GM23338 (cell line): ENCODE results near the gene CRACDL. TPM values are rescaled to one million over a fixed set of nuclear protein-coding genes. Genes with fewer than 3 reads are reported as not detected.

Experiments used
- ATAC-seq: fragments of 200-7000 bp; cut with Tn5 transposase; 3 replicates; pipeline ENCODE4 v1.9.1; 2020
- DNase-seq: peaks from one replicate; pipeline ENCODE4 v3.0.0-alpha.2; 2015; ENCODE audit warnings: low spot score
- H2AFZ ChIP-seq: fragments of 200-600 bp; sonication (generic); 2 replicates; pipeline ENCODE4 v1.8.0; 2016; ENCODE audit warnings: antibody characterized with exemption, mild to moderate bottlenecking, moderate library complexity
- H3F3A ChIP-seq: fragments of 200-600 bp; sonication (generic); replicated peaks from 2 replicates; pipeline ENCODE4 v1.8.0; 2017; ENCODE audit warnings: antibody characterized with exemption, mixed run types, low read depth
- H3K27ac ChIP-seq: fragments of 200-600 bp; sonication (generic); 2 replicates; pipeline ENCODE4 v1.6.1; 2016; ENCODE audit warnings: low read depth
- H3K27me3 ChIP-seq: fragments of 200-600 bp; sonication (generic); 2 replicates; pipeline ENCODE4 v1.8.0; 2016; ENCODE audit warnings: mild to moderate bottlenecking, mixed run types, moderate library complexity; ENCODE audit not compliant: insufficient read depth
- H3K36me3 ChIP-seq: fragments of 200-600 bp; sonication (generic); 2 replicates; pipeline ENCODE4 v1.8.0; 2016; ENCODE audit warnings: mild to moderate bottlenecking; ENCODE audit not compliant: insufficient read depth
- H3K4me1 ChIP-seq: fragments of 200-600 bp; sonication (generic); 2 replicates; pipeline ENCODE4 v1.8.0; 2016; ENCODE audit warnings: mild to moderate bottlenecking, moderate library complexity; ENCODE audit not compliant: insufficient read depth
- H3K4me2 ChIP-seq: fragments of 200-600 bp; sonication (generic); 2 replicates; pipeline ENCODE4 v1.7.1; 2017; ENCODE audit warnings: mixed run types
- H3K4me3 ChIP-seq: fragments of 200-600 bp; sonication (generic); 2 replicates; pipeline ENCODE4 v1.6.1; 2016; ENCODE audit warnings: mixed run types
- H3K79me2 ChIP-seq: fragments of 200-600 bp; sonication (generic); replicated peaks from 2 replicates; pipeline ENCODE4 v1.8.0; 2017; ENCODE audit warnings: mild to moderate bottlenecking; ENCODE audit not compliant: insufficient read depth
- H3K9me2 ChIP-seq: fragments of 200-600 bp; sonication (generic); 2 replicates; pipeline ENCODE4 v1.8.0; 2017; ENCODE audit not compliant: insufficient read depth
- H4K20me1 ChIP-seq: fragments of 200-600 bp; sonication (generic); replicated peaks from 2 replicates; pipeline ENCODE4 v1.8.0; 2017; ENCODE audit warnings: mild to moderate bottlenecking; ENCODE audit not compliant: insufficient read depth
- H3K27ac Mint-ChIP-seq: 2 replicates; pipeline ENCODE4 v1.8.0; 2020; ENCODE audit warnings: inconsistent platforms, mild to moderate bottlenecking, moderate library complexity, mixed read lengths
- H3K27me3 Mint-ChIP-seq: 3 replicates; pipeline ENCODE4 v1.8.0; 2022; ENCODE audit warnings: low read depth, mild to moderate bottlenecking, moderate library complexity, mixed read lengths, inconsistent platforms; ENCODE audit not compliant: insufficient read depth, poor library complexity
- H3K36me3 Mint-ChIP-seq: 3 replicates; pipeline ENCODE4 v1.8.0; 2021; ENCODE audit warnings: low read depth, mild to moderate bottlenecking, inconsistent platforms, moderate library complexity, mixed read lengths
- H3K4me1 Mint-ChIP-seq: 3 replicates; pipeline ENCODE4 v1.8.0; 2020; ENCODE audit warnings: mild to moderate bottlenecking, inconsistent platforms, mixed read lengths
- H3K4me3 Mint-ChIP-seq: 3 replicates; pipeline ENCODE4 v1.8.0; 2021; ENCODE audit warnings: moderate library complexity, mild to moderate bottlenecking, inconsistent platforms, mixed read lengths
- H3K9me3 Mint-ChIP-seq: 3 replicates; pipeline ENCODE4 v1.8.0; 2020; ENCODE audit warnings: moderate library complexity, mild to moderate bottlenecking, inconsistent platforms, mixed read lengths
- CREB1 ChIP-seq: fragments of 250-450 bp; sonication (Bioruptor Pico); IDR thresholded peaks from 2 replicates; pipeline ENCODE4 v1.5.0; 2020; ENCODE audit warnings: low read depth, mild to moderate bottlenecking, moderate library complexity
- ETS1 ChIP-seq: IDR thresholded peaks from 2 replicates; pipeline ENCODE4 v1.6.1; 2016; ENCODE audit warnings: antibody characterized with exemption
- EZH2 ChIP-seq: fragments of 200-600 bp; sonication (generic); IDR thresholded peaks from one replicate; pipeline ENCODE4 v1.8.0; 2017; ENCODE audit warnings: antibody characterized with exemption, mild to moderate bottlenecking, low read depth; ENCODE audit not compliant: unreplicated experiment
- EZH2phosphoT487 ChIP-seq: fragments of 200-600 bp; sonication (generic); IDR thresholded peaks from one replicate; pipeline ENCODE4 v1.8.1; 2018; ENCODE audit warnings: antibody characterized with exemption; ENCODE audit not compliant: unreplicated experiment
- JUNB ChIP-seq: IDR thresholded peaks from one replicate; pipeline ENCODE4 v1.6.1; 2016; ENCODE audit warnings: antibody characterized with exemption; ENCODE audit not compliant: unreplicated experiment
- NANOG ChIP-seq: IDR thresholded peaks from 2 replicates; pipeline ENCODE4 v1.6.1; 2016; ENCODE audit warnings: antibody characterized with exemption, borderline replicate concordance
- POLR2AphosphoS5 ChIP-seq: IDR thresholded peaks from 2 replicates; pipeline ENCODE4 v1.6.1; 2016; ENCODE audit warnings: antibody characterized with exemption, low read depth
- STAT1 ChIP-seq: IDR thresholded peaks from one replicate; pipeline ENCODE4 v1.6.1; 2016; ENCODE audit warnings: antibody characterized with exemption; ENCODE audit not compliant: unreplicated experiment
- ZNF114 ChIP-seq: fragments of 250-450 bp; sonication (Bioruptor Pico); IDR thresholded peaks from 2 replicates; pipeline ENCODE4 v1.5.0; 2020; ENCODE audit warnings: mild to moderate bottlenecking, moderate library complexity
- ZNF331 ChIP-seq: fragments of 250-450 bp; sonication (Bioruptor Pico); IDR thresholded peaks from 2 replicates; pipeline ENCODE4 v1.5.0; 2020; ENCODE audit warnings: low read depth, mild to moderate bottlenecking, moderate library complexity
- ZNF462 ChIP-seq: fragments of 250-450 bp; sonication (Bioruptor Pico); IDR thresholded peaks from 2 replicates; pipeline ENCODE4 v1.5.0; 2020; ENCODE audit warnings: mild to moderate bottlenecking, moderate library complexity
- polyA plus RNA-seq: library from polyadenylated mRNA; unstranded; fragments of >200 nt; fragmentation: Nextera tagmentation; extraction: Ambion mirVana; gene quantifications from 2 replicates; pipeline ENCODE4 v1.2.1, GENCODE V29; 2016
- total RNA-seq: library from RNA; depleted of rRNA; stranded (reverse); fragments of >200 nt; shearing (Covaris generic); gene quantifications from 2 replicates; pipeline ENCODE4 v1.2.3, GENCODE V29; 2014
- TF ChIP-seq, protein P1 (sequence below): IDR thresholded peaks from one replicate; pipeline ENCODE4 v1.6.1; 2018; ENCODE audit warnings: antibody characterized with exemption; ENCODE audit not compliant: unreplicated experiment
- TF ChIP-seq, protein P2 (sequence below), 2 experiments: fragments of 200-600 bp in 1 of 2; sonication (generic) in 1 of 2; conservative IDR thresholded peaks; 2 replicates each; pipeline versions ENCODE4 v1.5.1 to v1.6.1; 2016 to 2017; ENCODE audit warnings: antibody characterized with exemption in 2 of 2, low read depth in 2 of 2, mild to moderate bottlenecking in 2 of 2, moderate library complexity in 1 of 2

The CRACDL gene
- total and polyA plus RNA-seq, 2 experiments from 2014 or later: 0.14 to 0.16 TPM

DNA sequence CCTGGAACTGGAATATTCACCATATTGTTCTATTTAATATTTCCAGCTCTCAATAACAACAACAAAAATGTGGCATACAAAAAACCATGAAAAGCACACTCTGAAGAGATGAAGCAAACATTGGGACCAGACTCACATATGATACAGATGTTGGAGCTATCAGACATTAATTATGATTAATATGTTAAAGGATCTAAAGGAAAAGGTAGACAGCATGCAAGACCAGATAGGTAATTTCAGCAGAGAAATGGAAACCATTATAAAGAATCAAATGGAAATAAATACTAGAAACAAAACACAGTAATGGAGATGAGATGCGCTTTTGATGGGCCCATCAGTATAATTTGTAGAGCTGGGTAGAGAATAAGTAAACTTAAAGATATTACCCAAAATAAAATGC, 154.2 kb downstream of the CRACDL start:
- Mint-ChIP-seq H3K4me1 (no peaks in the 10 kb centered on the region; the same call in 2 of the 3 replicates), H3K36me3 (peaks cover 5% of the 10 kb centered on the region; the same call in 1 of the 3 replicates), H3K27ac (no peak overlapping the region), H3K9me3 (peaks cover 16% of the 10 kb centered on the region), H3K4me3 (no peak overlapping the region), H3K27me3 (no peaks in the 10 kb centered on the region)
- Histone ChIP-seq H4K20me1 (no peaks in the 10 kb centered on the region), H3K79me2 (no peaks in the 10 kb centered on the region), H3F3A (no peaks in the 10 kb centered on the region), H3K9me2 (peaks cover 12% of the 10 kb centered on the region), H2AFZ (no peak overlapping the region), H3K4me2 (no peak overlapping the region), H3K27ac (no peak overlapping the region), H3K4me3 (no peak overlapping the region), H3K36me3 (no peaks in the 10 kb centered on the region), H3K4me1 (peaks cover 5% of the 10 kb centered on the region; the same call in 1 of the 2 replicates), H3K27me3 (no peaks in the 10 kb centered on the region)
- ATAC-seq: no peak
- DNase-seq: no peak
- TF ChIP-seq ZNF114 (no peak), ETS1 (no peak), NANOG (no peak), STAT1 (no peak), EZH2phosphoT487 (no peak), CREB1 (no peak), EZH2 (no peak), ZNF462 (no peak), ZNF331 (CRISPR knock-in tag) (no peak), JUNB (no peak), POLR2AphosphoS5 (no peak)
- TF ChIP-seq, protein P1, sequence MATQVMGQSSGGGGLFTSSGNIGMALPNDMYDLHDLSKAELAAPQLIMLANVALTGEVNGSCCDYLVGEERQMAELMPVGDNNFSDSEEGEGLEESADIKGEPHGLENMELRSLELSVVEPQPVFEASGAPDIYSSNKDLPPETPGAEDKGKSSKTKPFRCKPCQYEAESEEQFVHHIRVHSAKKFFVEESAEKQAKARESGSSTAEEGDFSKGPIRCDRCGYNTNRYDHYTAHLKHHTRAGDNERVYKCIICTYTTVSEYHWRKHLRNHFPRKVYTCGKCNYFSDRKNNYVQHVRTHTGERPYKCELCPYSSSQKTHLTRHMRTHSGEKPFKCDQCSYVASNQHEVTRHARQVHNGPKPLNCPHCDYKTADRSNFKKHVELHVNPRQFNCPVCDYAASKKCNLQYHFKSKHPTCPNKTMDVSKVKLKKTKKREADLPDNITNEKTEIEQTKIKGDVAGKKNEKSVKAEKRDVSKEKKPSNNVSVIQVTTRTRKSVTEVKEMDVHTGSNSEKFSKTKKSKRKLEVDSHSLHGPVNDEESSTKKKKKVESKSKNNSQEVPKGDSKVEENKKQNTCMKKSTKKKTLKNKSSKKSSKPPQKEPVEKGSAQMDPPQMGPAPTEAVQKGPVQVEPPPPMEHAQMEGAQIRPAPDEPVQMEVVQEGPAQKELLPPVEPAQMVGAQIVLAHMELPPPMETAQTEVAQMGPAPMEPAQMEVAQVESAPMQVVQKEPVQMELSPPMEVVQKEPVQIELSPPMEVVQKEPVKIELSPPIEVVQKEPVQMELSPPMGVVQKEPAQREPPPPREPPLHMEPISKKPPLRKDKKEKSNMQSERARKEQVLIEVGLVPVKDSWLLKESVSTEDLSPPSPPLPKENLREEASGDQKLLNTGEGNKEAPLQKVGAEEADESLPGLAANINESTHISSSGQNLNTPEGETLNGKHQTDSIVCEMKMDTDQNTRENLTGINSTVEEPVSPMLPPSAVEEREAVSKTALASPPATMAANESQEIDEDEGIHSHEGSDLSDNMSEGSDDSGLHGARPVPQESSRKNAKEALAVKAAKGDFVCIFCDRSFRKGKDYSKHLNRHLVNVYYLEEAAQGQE: no peak
- TF ChIP-seq, protein P2, sequence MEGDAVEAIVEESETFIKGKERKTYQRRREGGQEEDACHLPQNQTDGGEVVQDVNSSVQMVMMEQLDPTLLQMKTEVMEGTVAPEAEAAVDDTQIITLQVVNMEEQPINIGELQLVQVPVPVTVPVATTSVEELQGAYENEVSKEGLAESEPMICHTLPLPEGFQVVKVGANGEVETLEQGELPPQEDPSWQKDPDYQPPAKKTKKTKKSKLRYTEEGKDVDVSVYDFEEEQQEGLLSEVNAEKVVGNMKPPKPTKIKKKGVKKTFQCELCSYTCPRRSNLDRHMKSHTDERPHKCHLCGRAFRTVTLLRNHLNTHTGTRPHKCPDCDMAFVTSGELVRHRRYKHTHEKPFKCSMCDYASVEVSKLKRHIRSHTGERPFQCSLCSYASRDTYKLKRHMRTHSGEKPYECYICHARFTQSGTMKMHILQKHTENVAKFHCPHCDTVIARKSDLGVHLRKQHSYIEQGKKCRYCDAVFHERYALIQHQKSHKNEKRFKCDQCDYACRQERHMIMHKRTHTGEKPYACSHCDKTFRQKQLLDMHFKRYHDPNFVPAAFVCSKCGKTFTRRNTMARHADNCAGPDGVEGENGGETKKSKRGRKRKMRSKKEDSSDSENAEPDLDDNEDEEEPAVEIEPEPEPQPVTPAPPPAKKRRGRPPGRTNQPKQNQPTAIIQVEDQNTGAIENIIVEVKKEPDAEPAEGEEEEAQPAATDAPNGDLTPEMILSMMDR (conservative IDR thresholded peaks at IDR 0.05; ENCODE audit: low read depth in 2 of 2): no peak
